Measurements from ENCODE around the gene ABCG5. TPM values are rescaled to one million over a fixed set of nuclear protein-coding genes. Genes with fewer than 3 reads are reported as not detected.

Gene ABCG5
- polyA plus RNA-seq, 1 donor (not counting 4 experiments of a cell fraction or from before 2014, with no cell fraction given): not detected

DNA sequence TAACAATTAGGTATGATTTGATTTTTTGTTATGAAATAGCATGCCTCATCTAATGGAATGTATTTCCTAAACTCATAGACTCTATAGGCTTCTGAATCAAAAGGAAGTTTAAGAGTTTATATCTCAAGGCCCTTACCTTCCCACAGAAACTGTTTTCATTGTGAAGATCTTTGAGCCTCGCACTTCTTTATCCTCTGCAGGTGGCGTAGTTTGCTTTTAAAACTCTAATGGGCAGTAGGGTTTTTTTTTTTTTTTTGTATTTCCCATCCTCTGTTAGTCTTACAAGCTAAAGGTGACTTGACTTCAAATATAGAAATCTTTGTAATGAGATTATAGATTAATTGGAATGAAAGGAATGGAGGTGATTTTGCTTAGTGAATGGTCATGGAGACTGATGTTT lies 36.5 kb downstream of the ABCG5 start:
- FAIRE-seq (no peak), DNase-seq (ENCODE audit: low read depth, low spot score) (no peak)
- no peaks in the 10 kb centered on the region for H3K27me3 ChIP-seq (ENCODE audit: control insufficient read depth, extremely low read depth, insufficient read depth, low read length)
- no peaks in the 10 kb centered on the region for H3K4me1 ChIP-seq (ENCODE audit: control insufficient read depth, extremely low read depth, insufficient read depth, low read length)
- dilution Hi-C loops (cut with MboI; ENCODE audit: extremely low pct_ligation_motif_present, low sequenced_read_pairs): no loop called here
- H3K27ac ChIP-seq (ENCODE audit: control insufficient read depth, insufficient read depth, low read length): no peak overlapping the region
- no peaks in the 10 kb centered on the region for H4K20me1 ChIP-seq (ENCODE audit: control insufficient read depth, extremely low read depth, insufficient read depth, low read length)
- no peak overlapping the region for H2AFZ ChIP-seq (ENCODE audit: control insufficient read depth, low read length)
- no peak overlapping the region for H3K9ac ChIP-seq (ENCODE audit: control insufficient read depth, extremely low read depth, insufficient read depth, low read length)
- no peaks in the 10 kb centered on the region for H3K9me3 ChIP-seq (ENCODE audit: control insufficient read depth, low read depth, low read length)
- H3K4me3 ChIP-seq (ENCODE audit: control insufficient read depth in 2 of 3, extremely low read depth in 1 of 3, insufficient read depth in 2 of 3, low read depth in 1 of 3, low read length in 3 of 3): no peak overlapping the region
- H3K36me3 ChIP-seq (ENCODE audit: control insufficient read depth in 2 of 2, extremely low read depth in 1 of 2, insufficient read depth in 2 of 2, low read length in 2 of 2): peaks cover 0 to 3% of the 10 kb centered on the region in 2 experiments
- H3K4me2 ChIP-seq (ENCODE audit: control insufficient read depth, extremely low read depth, insufficient read depth, low read depth, low read length): no peak overlapping the region
- no peak for TF ChIP-seq CTCF (optimal IDR thresholded peaks at IDR 0.05 in 1 of 3, IDR thresholded peaks at IDR 0.05 in 1 of 3, conservative IDR thresholded peaks at IDR 0.05 in 1 of 3; ENCODE audit: extremely low read depth in 1 of 3, insufficient read depth in 2 of 3, low read length in 3 of 3)
- TF ChIP-seq EZH2 (IDR thresholded peaks at IDR 0.05; ENCODE audit: low read length): no peak
- H3K79me2 ChIP-seq (ENCODE audit: control insufficient read depth, insufficient read depth, low read length): no peaks in the 10 kb centered on the region
- no peaks in the 10 kb centered on the region for H3K9me1 ChIP-seq (ENCODE audit: control insufficient read depth, extremely low read depth, insufficient read depth, low read length)

DNA sequence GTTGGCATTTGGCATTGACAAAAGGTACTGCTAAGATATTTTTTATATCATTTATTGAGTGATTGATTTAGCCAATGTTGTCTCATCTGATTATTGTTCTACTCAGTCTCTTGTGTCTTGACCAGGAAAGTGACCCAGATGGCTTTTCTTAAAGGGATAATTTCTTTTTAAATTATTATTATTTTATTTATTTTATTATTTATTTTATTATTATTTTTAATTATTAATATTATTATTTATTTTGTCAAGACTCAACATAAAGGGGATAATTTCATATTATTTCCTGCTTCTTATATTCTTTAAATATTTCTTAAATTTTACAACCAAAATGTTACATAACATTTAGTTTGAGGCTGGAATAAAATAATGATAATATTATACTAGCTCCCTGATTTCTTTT lies 37.7 kb downstream of the ABCG5 start:
- no peak for TF ChIP-seq EZH2 (IDR thresholded peaks at IDR 0.05; ENCODE audit: low read length)
- no peak for TF ChIP-seq CTCF (optimal IDR thresholded peaks at IDR 0.05 in 1 of 3, IDR thresholded peaks at IDR 0.05 in 1 of 3, conservative IDR thresholded peaks at IDR 0.05 in 1 of 3; ENCODE audit: extremely low read depth in 1 of 3, insufficient read depth in 2 of 3, low read length in 3 of 3)
- H3K4me3 ChIP-seq (ENCODE audit: control insufficient read depth in 2 of 3, extremely low read depth in 1 of 3, insufficient read depth in 2 of 3, low read depth in 1 of 3, low read length in 3 of 3): no peak overlapping the region
- H3K9me1 ChIP-seq (ENCODE audit: control insufficient read depth, extremely low read depth, insufficient read depth, low read length): no peaks in the 10 kb centered on the region
- peaks cover 0 to 7% of the 10 kb centered on the region in 2 experiments for H3K36me3 ChIP-seq (ENCODE audit: control insufficient read depth in 2 of 2, extremely low read depth in 1 of 2, insufficient read depth in 2 of 2, low read length in 2 of 2)
- FAIRE-seq (no peak), DNase-seq (ENCODE audit: low read depth, low spot score) (no peak)
- dilution Hi-C loops (cut with MboI; ENCODE audit: extremely low pct_ligation_motif_present, low sequenced_read_pairs): no loop called here
- H3K27ac ChIP-seq (ENCODE audit: control insufficient read depth, insufficient read depth, low read length): no peak overlapping the region
- H3K9ac ChIP-seq (ENCODE audit: control insufficient read depth, extremely low read depth, insufficient read depth, low read length): no peak overlapping the region
- no peaks in the 10 kb centered on the region for H3K27me3 ChIP-seq (ENCODE audit: control insufficient read depth, extremely low read depth, insufficient read depth, low read length)
- H3K4me1 ChIP-seq (ENCODE audit: control insufficient read depth, extremely low read depth, insufficient read depth, low read length): no peaks in the 10 kb centered on the region
- no peaks in the 10 kb centered on the region for H3K9me3 ChIP-seq (ENCODE audit: control insufficient read depth, low read depth, low read length)
- no peak overlapping the region for H2AFZ ChIP-seq (ENCODE audit: control insufficient read depth, low read length)
- no peaks in the 10 kb centered on the region for H4K20me1 ChIP-seq (ENCODE audit: control insufficient read depth, extremely low read depth, insufficient read depth, low read length)
- H3K4me2 ChIP-seq (ENCODE audit: control insufficient read depth, extremely low read depth, insufficient read depth, low read depth, low read length): no peak overlapping the region
- H3K79me2 ChIP-seq (ENCODE audit: control insufficient read depth, insufficient read depth, low read length): no peaks in the 10 kb centered on the region
